Muscle layer of duodenum (tissue), 2 donors: Measurements from ENCODE around the gene ANKRD62.

Source experiments
- H3K27ac ChIP-seq: one replicate; pipeline ENCODE4 v1.7.0; 2013; ENCODE audit warnings: mild to moderate bottlenecking, low read length
- H3K27me3 ChIP-seq: one replicate; pipeline ENCODE4 v1.7.0; 2013; ENCODE audit warnings: low read depth, mild to moderate bottlenecking, control low read depth, low read length
- H3K36me3 ChIP-seq, 2 donors: one replicate each; pipeline ENCODE4 v1.7.0; 2013; ENCODE audit warnings: low read length in 2 of 2, control low read depth in 1 of 2, mild to moderate bottlenecking in 1 of 2; ENCODE audit not compliant: insufficient read depth in 2 of 2, control insufficient read depth in 1 of 2
- H3K4me1 ChIP-seq, 2 donors: one replicate each; pipeline ENCODE4 v1.7.0; 2013; ENCODE audit warnings: low read length in 2 of 2, mild to moderate bottlenecking in 2 of 2, control low read depth in 1 of 2, moderate library complexity in 1 of 2; ENCODE audit not compliant: insufficient read depth in 2 of 2, control insufficient read depth in 1 of 2
- H3K4me3 ChIP-seq, 2 donors: one replicate each; pipeline ENCODE4 v1.7.0; 2013; ENCODE audit warnings: low read length in 2 of 2, low read depth in 1 of 2, mild to moderate bottlenecking in 1 of 2
- H3K9me3 ChIP-seq, 2 donors: one replicate each; pipeline ENCODE4 v1.7.0; 2013; ENCODE audit warnings: low read length in 2 of 2, control low read depth in 1 of 2, mild to moderate bottlenecking in 1 of 2; ENCODE audit not compliant: control insufficient read depth in 1 of 2
- donor health status: healthy.

ANKRD62 gene

GRCh38 chr18:12056884-12057402 lies 36.7 kb upstream of the ANKRD62 start:
- H3K4me3 ChIP-seq, result no peak overlapping the region
- H3K4me1 ChIP-seq, result no peaks in the 10 kb centered on the region
- no peaks in the 10 kb centered on the region for H3K9me3 ChIP-seq
- no peaks in the 10 kb centered on the region for H3K27me3 ChIP-seq
- no peak overlapping the region for H3K27ac ChIP-seq
- no peaks in the 10 kb centered on the region for H3K36me3 ChIP-seq

- no peaks in the 10 kb centered on the region for H3K27me3 ChIP-seq
- no peak overlapping the region for H3K27ac ChIP-seq
- no peaks in the 10 kb centered on the region for H3K36me3 ChIP-seq
- H3K4me3 ChIP-seq, result no peak overlapping the region
- no peaks in the 10 kb centered on the region for H3K4me1 ChIP-seq
- H3K9me3 ChIP-seq, result no peaks in the 10 kb centered on the region
These were observed 36.1 kb upstream of the ANKRD62 start for GRCh38 chr18:12057419-12058039.

GRCh38 chr18:12059334-12060181 lies 34.1 kb upstream of the ANKRD62 start:
- Histone ChIP-seq H3K27me3 (no peaks in the 10 kb centered on the region), H3K9me3 (no peaks in the 10 kb centered on the region), H3K4me3 (no peak overlapping the region), H3K4me1 (no peaks in the 10 kb centered on the region), H3K36me3 (no peaks in the 10 kb centered on the region), H3K27ac (no peak overlapping the region)

GRCh38 chr18:12060182-12060870 lies 33.3 kb upstream of the ANKRD62 start:
- no peak overlapping the region for H3K4me3 ChIP-seq
- no peaks in the 10 kb centered on the region for H3K4me1 ChIP-seq
- no peaks in the 10 kb centered on the region for H3K36me3 ChIP-seq
- no peaks in the 10 kb centered on the region for H3K27me3 ChIP-seq
- H3K9me3 ChIP-seq, result no peaks in the 10 kb centered on the region
- no peak overlapping the region for H3K27ac ChIP-seq

GRCh38 chr18:12061685-12062084 lies 32.0 kb upstream of the ANKRD62 start:
- Histone ChIP-seq H3K4me1 (no peaks in the 10 kb centered on the region), H3K36me3 (no peaks in the 10 kb centered on the region), H3K9me3 (no peaks in the 10 kb centered on the region), H3K27ac (no peak overlapping the region), H3K4me3 (no peak overlapping the region), H3K27me3 (no peaks in the 10 kb centered on the region)

GRCh38 chr18:12062974-12063373 lies 30.7 kb upstream of the ANKRD62 start:
- Histone ChIP-seq H3K27me3 (no peaks in the 10 kb centered on the region), H3K4me1 (no peaks in the 10 kb centered on the region)

GRCh38 chr18:12064086-12064763 lies 29.4 kb upstream of the ANKRD62 start:
- Histone ChIP-seq H3K27ac (no peak overlapping the region), H3K9me3 (no peaks in the 10 kb centered on the region), H3K36me3 (no peaks in the 10 kb centered on the region), H3K4me1 (no peaks in the 10 kb centered on the region), H3K27me3 (no peaks in the 10 kb centered on the region), H3K4me3 (no peak overlapping the region)

More at GRCh38 chr18:12062974-12063373, 30.7 kb upstream of the ANKRD62 start:
- Histone ChIP-seq H3K36me3 (no peaks in the 10 kb centered on the region), H3K4me3 (no peak overlapping the region), H3K9me3 (no peaks in the 10 kb centered on the region), H3K27ac (no peak overlapping the region)

GRCh38 chr18:12065397-12065796 lies 28.2 kb upstream of the ANKRD62 start:
- no peak overlapping the region for H3K27ac ChIP-seq
- no peak overlapping the region for H3K4me3 ChIP-seq
- H3K4me1 ChIP-seq, result no peaks in the 10 kb centered on the region
- no peaks in the 10 kb centered on the region for H3K36me3 ChIP-seq
- H3K27me3 ChIP-seq, result no peaks in the 10 kb centered on the region
- H3K9me3 ChIP-seq, result no peaks in the 10 kb centered on the region

GRCh38 chr18:12066910-12067511 lies 26.6 kb upstream of the ANKRD62 start:
- H3K9me3 ChIP-seq, result no peaks in the 10 kb centered on the region
- H3K27me3 ChIP-seq, result no peaks in the 10 kb centered on the region
- no peaks in the 10 kb centered on the region for H3K36me3 ChIP-seq
- H3K27ac ChIP-seq, result no peak overlapping the region
- no peak overlapping the region for H3K4me3 ChIP-seq
- no peaks in the 10 kb centered on the region for H3K4me1 ChIP-seq

GRCh38 chr18:12067671-12068070 lies 26.0 kb upstream of the ANKRD62 start:
- Histone ChIP-seq H3K27me3 (no peaks in the 10 kb centered on the region), H3K4me1 (no peaks in the 10 kb centered on the region), H3K36me3 (no peaks in the 10 kb centered on the region), H3K9me3 (no peaks in the 10 kb centered on the region), H3K4me3 (no peak overlapping the region), H3K27ac (no peak overlapping the region)
